K562 (cell line): ENCODE measurements around the gene GULP1. TPM values are rescaled to one million over a fixed set of nuclear protein-coding genes. Genes with fewer than 3 reads are reported as not detected.

Source experiments
- ATAC-seq: fragments of 200-7000 bp; cut with Tn5 transposase; 3 replicates; pipeline ENCODE4 v1.9.1; 2020; ENCODE audit warnings: moderate library complexity
- BruUV-seq: library from RNA; stranded (reverse); fragments of 400-500 nt; replicated peaks from 2 replicates; lab custom pipeline; 2021; lab: Mats Ljungman, UMichigan
- CTCF ChIA-PET: fragments of 300-600 bp; formaldehyde crosslinking; extraction: SDS; loops from one replicate; lab custom pipeline; 2021; ENCODE audit warnings: low intra/inter-chr PET ratio; lab: Yijun Ruan, JAX
- POLR2A ChIA-PET: fragments of 300-600, 350-650 bp; sonication (Branson Sonifier 250); formaldehyde crosslinking; extraction: SDS; loops from one replicate; lab custom pipeline; 2021; ENCODE audit warnings: antibody characterized with exemption, inconsistent platforms; lab: Yijun Ruan, JAX
- DNase-seq, 4 experiments: peaks; one replicate each; pipeline versions ENCODE4 v3.0.0 to v3.0.0-alpha.2; 2011 to 2018; ENCODE audit warnings: low spot score in 3 of 4, mixed read lengths in 3 of 4; ENCODE audit errors: extremely low read depth in 1 of 4
- FAIRE-seq: peaks from 2 replicates; lab custom pipeline; 2011; peaks lifted over from hg19 to GRCh38; lab: Jason Lieb, UNC
- H2AFZ ChIP-seq: 2 replicates; pipeline ENCODE4 v1.6.0; 2011; ENCODE audit warnings: low read depth, low read length, control low read depth, inconsistent platforms
- H3K27ac ChIP-seq: fragments of 200-600 bp; 3 replicates; pipeline ENCODE4 v1.8.0; 2011; ENCODE audit warnings: low read depth, mild to moderate bottlenecking, control low read depth, inconsistent platforms, low read length, moderate library complexity, mixed read lengths; ENCODE audit errors: extremely low read depth
- H3K27me3 ChIP-seq, 2 experiments: fragments of 300-600 bp in 1 of 2; 2 replicates in 1 of 2; 3 replicates in 1 of 2; pipeline versions ENCODE4 v1.6.0 to v1.8.0; 2011; ENCODE audit warnings: inconsistent platforms in 2 of 2, low read length in 2 of 2, mild to moderate bottlenecking in 1 of 2, mixed read lengths in 1 of 2, moderate library complexity in 1 of 2; ENCODE audit not compliant: control insufficient read depth in 2 of 2, insufficient read depth in 2 of 2
- H3K36me3 ChIP-seq: fragments of 300-600 bp; 3 replicates; pipeline ENCODE4 v1.8.0; 2011; ENCODE audit warnings: mild to moderate bottlenecking, low read length, inconsistent platforms; ENCODE audit not compliant: control insufficient read depth, insufficient read depth
- H3K4me1 ChIP-seq, 2 experiments: fragments of 200-600 bp in 1 of 2; replicated peaks in 1 of 2; 2 replicates in 1 of 2; 3 replicates in 1 of 2; pipeline versions ENCODE4 v1.5.1 to v1.8.0; 2011; ENCODE audit warnings: inconsistent platforms in 2 of 2, low read length in 2 of 2, mild to moderate bottlenecking in 1 of 2, mixed read lengths in 1 of 2, moderate library complexity in 1 of 2; ENCODE audit not compliant: control insufficient read depth in 2 of 2, insufficient read depth in 2 of 2
- H3K4me2 ChIP-seq: 2 replicates; pipeline ENCODE4 v1.6.1; 2011; ENCODE audit warnings: low read length, control low read depth, inconsistent platforms, mixed read lengths; ENCODE audit not compliant: insufficient read depth
- H3K4me3 ChIP-seq: fragments of 200-600 bp; sonication (generic), shearing (Covaris generic); 2 replicates; pipeline ENCODE4 v1.5.1; 2016; ENCODE audit warnings: control low read depth, inconsistent platforms
- H3K79me2 ChIP-seq: fragments of 200-600 bp; 3 replicates; pipeline ENCODE4 v1.8.0; 2011; ENCODE audit warnings: low read length, inconsistent platforms; ENCODE audit not compliant: control insufficient read depth, insufficient read depth
- H3K9ac ChIP-seq, 2 experiments: 2 replicates each; pipeline versions ENCODE4 v1.6.0 to v1.6.1; 2011; ENCODE audit warnings: low read depth in 2 of 2, low read length in 2 of 2, control low read depth in 1 of 2, inconsistent platforms in 1 of 2, mild to moderate bottlenecking in 1 of 2, mixed read lengths in 1 of 2; ENCODE audit not compliant: insufficient read depth in 1 of 2
- H3K9me1 ChIP-seq: one replicate; pipeline ENCODE4 v1.6.0; 2011; ENCODE audit warnings: inconsistent platforms, mild to moderate bottlenecking, low read length, moderate library complexity; ENCODE audit not compliant: control insufficient read depth, insufficient read depth
- H3K9me3 ChIP-seq: replicated peaks from 2 replicates; pipeline ENCODE4 v1.5.1; 2011; ENCODE audit warnings: low read depth, low read length, inconsistent platforms; ENCODE audit not compliant: control insufficient read depth, insufficient read depth
- H4K20me1 ChIP-seq: replicated peaks from 2 replicates; pipeline ENCODE4 v1.6.1; 2011; ENCODE audit warnings: low read length, inconsistent platforms, mixed read lengths; ENCODE audit not compliant: control insufficient read depth, insufficient read depth
- ATF1 ChIP-seq, 2 experiments: fragments of 450-650 bp in 1 of 2; IDR thresholded peaks; 2 replicates each; pipeline ENCODE4 v1.6.1; 2016; ENCODE audit warnings: missing compliant biosample characterization in 1 of 2, missing genetic modification characterization in 1 of 2
- MIER1 ChIP-seq: fragments of 450-650 bp; IDR thresholded peaks from 2 replicates; pipeline ENCODE4 v1.6.1; 2016; ENCODE audit warnings: antibody characterized with exemption, mild to moderate bottlenecking, low read depth
- MYNN ChIP-seq, 2 experiments: sonication (generic); formaldehyde crosslinking in 1 of 2; IDR thresholded peaks; 2 replicates each; pipeline versions ENCODE4 v1.5.0 to v1.6.1; 2016 to 2020; ENCODE audit warnings: antibody characterized with exemption in 1 of 2, missing genetic modification reagents in 1 of 2
- PBX2 ChIP-seq, 2 experiments: IDR thresholded peaks in 1 of 2; conservative IDR thresholded peaks in 1 of 2; 2 replicates each; pipeline ENCODE4 v1.6.1; 2016; ENCODE audit warnings: low read depth in 2 of 2, mild to moderate bottlenecking in 1 of 2, missing compliant biosample characterization in 1 of 2, missing genetic modification characterization in 1 of 2, moderate library complexity in 1 of 2
- RBM14 ChIP-seq: fragments of 200-400 bp; formaldehyde crosslinking; IDR thresholded peaks from 2 replicates; pipeline ENCODE4 v1.6.1; 2018; ENCODE audit warnings: low read depth, mild to moderate bottlenecking, low read length, moderate library complexity, borderline replicate concordance; ENCODE audit not compliant: insufficient read depth
- U2AF2 ChIP-seq: fragments of 200-400 bp; formaldehyde crosslinking; optimal IDR thresholded peaks from 2 replicates; pipeline ENCODE3; 2017; ENCODE audit warnings: low read depth, mild to moderate bottlenecking, low read length
- ZNF263 ChIP-seq: sonication (generic); formaldehyde crosslinking; IDR thresholded peaks from 2 replicates; pipeline ENCODE4 v1.8.0; 2022; ENCODE audit warnings: mild to moderate bottlenecking, missing genetic modification reagents, borderline replicate concordance
- ZNF282 ChIP-seq: sonication (generic); formaldehyde crosslinking; IDR thresholded peaks from 2 replicates; pipeline ENCODE4 v1.8.1; 2023; ENCODE audit warnings: missing genetic modification reagents
- ZNF75A ChIP-seq: fragments of 450-650 bp; formaldehyde crosslinking; IDR thresholded peaks from 2 replicates; pipeline ENCODE4 v1.4.0; 2020; ENCODE audit warnings: mild to moderate bottlenecking
- WGBS: fragments of 100-300 bp; shearing (Covaris generic); methylation state at CpG from one replicate; pipeline ENCODE4 v1.1.6; 2016; ENCODE audit warnings: low coverage, mixed read lengths; ENCODE audit not compliant: insufficient coverage; ENCODE audit errors: missing lambda C conversion rate; 5-methylcytosine and 5-hydroxymethylcytosine counted together
- in situ Hi-C: fragments of 300-500 bp; cut with MboI; formaldehyde crosslinking; loops from 4 replicates; pipeline ENCODE4 v1.15.0; 2018; ENCODE audit warnings: inconsistent platforms, mixed read lengths
- intact Hi-C: fragments of 100-400 bp; cut with micrococcal nuclease; formaldehyde crosslinking; loops from 2 replicates; pipeline ENCODE4 v1.14.2; 2022
- polyA plus RNA-seq, 8 experiments: library from polyadenylated mRNA; depleted of rRNA in 4 of 8; stranded (reverse) in 5 of 8; unstranded in 3 of 8; fragments of >200 nt; fragmentation: Nextera tagmentation in 2 of 8; fragmentation: Illumina TruSeq in 1 of 8; extraction: Ambion mirVana in 2 of 8; extraction: Trizol in 1 of 8; gene quantifications; 2 replicates each; pipeline versions ENCODE4 v1.2.1 to v1.2.3, GENCODE V29; 2011 to 2014; ENCODE audit warnings: inconsistent platforms in 1 of 8, missing spikeins in 1 of 8
- total RNA-seq, 7 experiments: library from RNA; depleted of rRNA in 6 of 7; stranded (reverse); fragments of >200 nt in 6 of 7; fragmentation: Illumina TruSeq in 2 of 7; extraction: Trizol in 2 of 7; gene quantifications; 2 replicates each; pipeline versions ENCODE4 v1.2.1 to v1.2.3, GENCODE V29; 2011 to 2021; ENCODE audit warnings: low replicate concordance in 1 of 7
- TF ChIP-seq, protein P1 (sequence below): fragments of 250-450 bp; sonication (Bioruptor Pico); IDR thresholded peaks from 2 replicates; pipeline ENCODE4 v1.4.0; 2020
- TF ChIP-seq, protein P2 (sequence below): fragments of 450-650 bp; formaldehyde crosslinking; conservative IDR thresholded peaks from 2 replicates; pipeline ENCODE4 v1.4.0; 2022; ENCODE audit warnings: mild to moderate bottlenecking, missing genetic modification characterization

GULP1 gene
- total and polyA plus RNA-seq, 9 of the 15 experiments (the other 6 are each of a cell fraction or from before 2014, with no cell fraction given), result 8.5 to 25.3 (median 19.5) TPM

DNA sequence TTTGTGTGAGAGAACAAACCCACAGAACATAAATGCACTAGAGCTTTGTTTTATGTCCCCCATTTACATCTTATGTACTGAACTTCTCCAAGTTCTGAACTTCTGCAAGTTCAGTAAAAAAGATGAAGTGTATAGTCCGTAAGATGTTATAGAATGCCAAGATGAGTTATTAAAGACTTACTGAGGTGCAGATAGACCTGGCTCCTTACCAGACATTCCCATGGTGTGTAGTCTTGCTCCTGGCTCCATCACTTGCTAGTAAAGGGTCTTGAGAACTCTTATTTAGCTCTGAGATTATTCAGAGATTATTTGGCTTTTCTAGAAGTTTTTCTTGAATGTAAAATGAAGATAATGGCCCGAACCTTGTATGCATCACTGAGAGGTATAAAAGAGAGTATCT lies 16.8 kb downstream of the GULP1 start:
- Histone ChIP-seq H3K4me2 (no peak overlapping the region), H3K27ac (no peak overlapping the region), H3K9me3 (no peaks in the 10 kb centered on the region), H3K4me3 (no peak overlapping the region), H3K79me2 (peaks cover 41% of the 10 kb centered on the region), H3K36me3 (no peaks in the 10 kb centered on the region), H3K9me1 (no peaks in the 10 kb centered on the region), H3K9ac (no peak overlapping the region), H4K20me1 (no peaks in the 10 kb centered on the region), H3K27me3 (no peaks in the 10 kb centered on the region), H3K4me1 (no peaks in the 10 kb centered on the region), H2AFZ (no peak overlapping the region)
- in situ Hi-C loops, result no loop called here
- CTCF ChIA-PET, result no interaction called here
- POLR2A ChIA-PET, result interaction anchor here (0.6 to 3.1 kb wide), 3 partner anchors 10 to 15 kb away, joined by 3 to 14 read pairs (median 3); partner anchors contain the start of gene GULP1
- no peak for ATAC-seq
- DNase-seq, result no peak
- BruUV-seq, result no TSS peak
- WGBS, result no CpG with 5 or more reads among the region's 2 CpGs
- FAIRE-seq, result peak; percentile 64
- intact Hi-C loops, result no loop called here
- TF ChIP-seq ZNF282 (CRISPR knock-in tag) (no peak), MYNN (IDR thresholded peaks at IDR 0.05) (no peak), MYNN (CRISPR knock-in tag; IDR thresholded peaks at IDR 0.05) (no peak), ZNF75A (CRISPR knock-in tag) (no peak), RBM14 (no peak), MIER1 (no peak), ZNF263 (CRISPR knock-in tag) (no peak), U2AF2 (no peak), PBX2 (CRISPR knock-in tag; IDR thresholded peaks at IDR 0.05; ENCODE audit: low read depth) (no peak), PBX2 (tag; conservative IDR thresholded peaks at IDR 0.05; ENCODE audit: low read depth) (no peak), ATF1 (CRISPR knock-in tag; IDR thresholded peaks at IDR 0.05) (no peak), ATF1 (tag; IDR thresholded peaks at IDR 0.05) (no peak)
- TF ChIP-seq, protein P1, sequence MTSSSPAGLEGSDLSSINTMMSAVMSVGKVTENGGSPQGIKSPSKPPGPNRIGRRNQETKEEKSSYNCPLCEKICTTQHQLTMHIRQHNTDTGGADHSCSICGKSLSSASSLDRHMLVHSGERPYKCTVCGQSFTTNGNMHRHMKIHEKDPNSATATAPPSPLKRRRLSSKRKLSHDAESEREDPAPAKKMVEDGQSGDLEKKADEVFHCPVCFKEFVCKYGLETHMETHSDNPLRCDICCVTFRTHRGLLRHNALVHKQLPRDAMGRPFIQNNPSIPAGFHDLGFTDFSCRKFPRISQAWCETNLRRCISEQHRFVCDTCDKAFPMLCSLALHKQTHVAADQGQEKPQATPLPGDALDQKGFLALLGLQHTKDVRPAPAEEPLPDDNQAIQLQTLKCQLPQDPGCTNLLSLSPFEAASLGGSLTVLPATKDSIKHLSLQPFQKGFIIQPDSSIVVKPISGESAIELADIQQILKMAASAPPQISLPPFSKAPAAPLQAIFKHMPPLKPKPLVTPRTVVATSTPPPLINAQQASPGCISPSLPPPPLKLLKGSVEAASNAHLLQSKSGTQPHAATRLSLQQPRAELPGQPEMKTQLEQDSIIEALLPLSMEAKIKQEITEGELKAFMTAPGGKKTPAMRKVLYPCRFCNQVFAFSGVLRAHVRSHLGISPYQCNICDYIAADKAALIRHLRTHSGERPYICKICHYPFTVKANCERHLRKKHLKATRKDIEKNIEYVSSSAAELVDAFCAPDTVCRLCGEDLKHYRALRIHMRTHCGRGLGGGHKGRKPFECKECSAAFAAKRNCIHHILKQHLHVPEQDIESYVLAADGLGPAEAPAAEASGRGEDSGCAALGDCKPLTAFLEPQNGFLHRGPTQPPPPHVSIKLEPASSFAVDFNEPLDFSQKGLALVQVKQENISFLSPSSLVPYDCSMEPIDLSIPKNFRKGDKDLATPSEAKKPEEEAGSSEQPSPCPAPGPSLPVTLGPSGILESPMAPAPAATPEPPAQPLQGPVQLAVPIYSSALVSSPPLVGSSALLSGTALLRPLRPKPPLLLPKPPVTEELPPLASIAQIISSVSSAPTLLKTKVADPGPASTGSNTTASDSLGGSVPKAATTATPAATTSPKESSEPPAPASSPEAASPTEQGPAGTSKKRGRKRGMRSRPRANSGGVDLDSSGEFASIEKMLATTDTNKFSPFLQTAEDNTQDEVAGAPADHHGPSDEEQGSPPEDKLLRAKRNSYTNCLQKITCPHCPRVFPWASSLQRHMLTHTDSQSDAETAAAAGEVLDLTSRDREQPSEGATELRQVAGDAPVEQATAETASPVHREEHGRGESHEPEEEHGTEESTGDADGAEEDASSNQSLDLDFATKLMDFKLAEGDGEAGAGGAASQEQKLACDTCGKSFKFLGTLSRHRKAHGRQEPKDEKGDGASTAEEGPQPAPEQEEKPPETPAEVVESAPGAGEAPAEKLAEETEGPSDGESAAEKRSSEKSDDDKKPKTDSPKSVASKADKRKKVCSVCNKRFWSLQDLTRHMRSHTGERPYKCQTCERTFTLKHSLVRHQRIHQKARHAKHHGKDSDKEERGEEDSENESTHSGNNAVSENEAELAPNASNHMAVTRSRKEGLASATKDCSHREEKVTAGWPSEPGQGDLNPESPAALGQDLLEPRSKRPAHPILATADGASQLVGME (CRISPR knock-in tag), result no peak
- TF ChIP-seq, protein P2, sequence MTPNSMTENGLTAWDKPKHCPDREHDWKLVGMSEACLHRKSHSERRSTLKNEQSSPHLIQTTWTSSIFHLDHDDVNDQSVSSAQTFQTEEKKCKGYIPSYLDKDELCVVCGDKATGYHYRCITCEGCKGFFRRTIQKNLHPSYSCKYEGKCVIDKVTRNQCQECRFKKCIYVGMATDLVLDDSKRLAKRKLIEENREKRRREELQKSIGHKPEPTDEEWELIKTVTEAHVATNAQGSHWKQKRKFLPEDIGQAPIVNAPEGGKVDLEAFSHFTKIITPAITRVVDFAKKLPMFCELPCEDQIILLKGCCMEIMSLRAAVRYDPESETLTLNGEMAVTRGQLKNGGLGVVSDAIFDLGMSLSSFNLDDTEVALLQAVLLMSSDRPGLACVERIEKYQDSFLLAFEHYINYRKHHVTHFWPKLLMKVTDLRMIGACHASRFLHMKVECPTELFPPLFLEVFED (CRISPR knock-in tag), result no peak
